OCI-LY3 (cell line): ENCODE results near the gene STOML2.

Experiments used
- H2AFZ ChIP-seq: fragments of 200-600, 300-600 bp; shearing (Covaris generic); 2 replicates; pipeline ENCODE4 v1.6.0; 2014; ENCODE audit warnings: antibody characterized with exemption, low read depth, low read length
- H3K27ac ChIP-seq: fragments of 200-600, 300-600 bp; sonication (generic); 2 replicates; pipeline ENCODE4 v1.5.1; 2014; ENCODE audit warnings: mild to moderate bottlenecking, low read length, moderate library complexity, mixed read lengths
- H3K27me3 ChIP-seq: fragments of 200-600, 300-600 bp; sonication (generic); 2 replicates; pipeline ENCODE4 v1.6.1; 2014; ENCODE audit warnings: low read depth, low read length, mixed read lengths
- H3K36me3 ChIP-seq: fragments of 200-600, 300-600 bp; sonication (generic); replicated peaks from 2 replicates; pipeline ENCODE3; 2014; ENCODE audit warnings: low read depth, low read length, mixed read lengths
- H3K4me1 ChIP-seq: fragments of 300-600, 200-600 bp; sonication (generic); 2 replicates; pipeline ENCODE4 v1.6.1; 2014; ENCODE audit warnings: low read length, mixed read lengths
- H3K4me2 ChIP-seq: fragments of 200-600, 300-600 bp; sonication (generic); 2 replicates; pipeline ENCODE4 v1.6.1; 2014; ENCODE audit warnings: low read length, mixed read lengths
- H3K4me3 ChIP-seq: fragments of 300-600, 200-600 bp; sonication (generic); 2 replicates; pipeline ENCODE4 v1.5.1; 2014; ENCODE audit warnings: antibody characterized with exemption, mild to moderate bottlenecking, low read length, moderate library complexity
- H3K79me2 ChIP-seq: fragments of 300-600, 200-600 bp; shearing (Covaris generic); 2 replicates; pipeline ENCODE4 v1.6.1; 2014; ENCODE audit warnings: mild to moderate bottlenecking, low read length, mixed read lengths
- H3K9ac ChIP-seq: fragments of 300-600, 200-600 bp; shearing (Covaris generic); 2 replicates; pipeline ENCODE4 v1.6.0; 2014; ENCODE audit warnings: mild to moderate bottlenecking, low read length, moderate library complexity
- H3K9me3 ChIP-seq: fragments of 200-600, 300-600 bp; shearing (Covaris generic); 2 replicates; pipeline ENCODE4 v1.6.1; 2014; ENCODE audit warnings: low read length, mixed read lengths; ENCODE audit not compliant: insufficient read depth
- H4K20me1 ChIP-seq: fragments of 200-600, 300-600 bp; sonication (generic); 2 replicates; pipeline ENCODE4 v1.6.1; 2016; ENCODE audit warnings: low read length, mixed read lengths; ENCODE audit not compliant: insufficient read depth
- EZH2phosphoT487 ChIP-seq: fragments of 200-600 bp; shearing (Covaris generic); IDR thresholded peaks from 2 replicates; pipeline ENCODE4 v1.6.1; 2018; ENCODE audit warnings: antibody characterized with exemption, mixed run types, low read depth
- TF ChIP-seq, protein P1 (sequence below): fragments of 200-600, 300-600 bp; sonication (generic); IDR thresholded peaks from 2 replicates; pipeline ENCODE4 v1.5.1; 2014; ENCODE audit warnings: antibody characterized with exemption, low read length, low read depth

STOML2 gene

DNA sequence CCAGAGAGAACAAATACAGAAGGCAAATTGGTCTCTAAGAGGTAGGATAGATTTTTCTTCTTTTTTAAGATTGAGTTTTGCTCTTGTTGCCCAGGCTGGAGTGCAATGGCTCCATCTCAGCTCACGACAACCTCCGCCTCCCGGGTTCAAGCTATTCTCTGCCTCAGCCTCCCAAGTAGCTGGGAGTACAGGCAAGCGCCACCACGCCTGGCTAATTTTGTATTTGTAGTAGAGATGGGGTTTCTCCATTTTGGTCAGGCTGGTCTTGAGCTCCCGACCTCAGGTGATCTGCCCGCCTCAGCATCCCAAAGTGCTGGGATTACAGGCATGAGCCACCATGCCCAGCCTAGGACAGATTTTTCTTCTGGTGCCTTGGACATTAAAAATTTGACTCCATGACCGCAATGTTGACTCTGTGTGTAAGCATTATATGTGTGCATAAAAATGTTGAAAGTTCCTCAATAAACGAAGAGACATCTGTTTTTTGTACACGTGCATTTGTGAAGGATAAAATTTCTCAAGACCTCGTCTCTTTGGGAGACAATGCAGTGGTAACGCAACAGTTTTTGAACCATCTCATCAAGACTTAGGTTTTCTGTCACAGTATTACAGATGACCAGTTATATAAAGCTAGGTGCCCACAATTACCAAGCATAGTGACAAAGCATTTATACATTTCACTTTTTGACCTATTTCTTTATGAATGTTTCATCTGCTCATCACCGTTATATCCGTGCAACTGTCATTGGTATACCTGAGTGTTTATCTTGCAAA lies 47.9 kb downstream of the STOML2 start:
- TF ChIP-seq EZH2phosphoT487: no peak
- TF ChIP-seq, protein P1, sequence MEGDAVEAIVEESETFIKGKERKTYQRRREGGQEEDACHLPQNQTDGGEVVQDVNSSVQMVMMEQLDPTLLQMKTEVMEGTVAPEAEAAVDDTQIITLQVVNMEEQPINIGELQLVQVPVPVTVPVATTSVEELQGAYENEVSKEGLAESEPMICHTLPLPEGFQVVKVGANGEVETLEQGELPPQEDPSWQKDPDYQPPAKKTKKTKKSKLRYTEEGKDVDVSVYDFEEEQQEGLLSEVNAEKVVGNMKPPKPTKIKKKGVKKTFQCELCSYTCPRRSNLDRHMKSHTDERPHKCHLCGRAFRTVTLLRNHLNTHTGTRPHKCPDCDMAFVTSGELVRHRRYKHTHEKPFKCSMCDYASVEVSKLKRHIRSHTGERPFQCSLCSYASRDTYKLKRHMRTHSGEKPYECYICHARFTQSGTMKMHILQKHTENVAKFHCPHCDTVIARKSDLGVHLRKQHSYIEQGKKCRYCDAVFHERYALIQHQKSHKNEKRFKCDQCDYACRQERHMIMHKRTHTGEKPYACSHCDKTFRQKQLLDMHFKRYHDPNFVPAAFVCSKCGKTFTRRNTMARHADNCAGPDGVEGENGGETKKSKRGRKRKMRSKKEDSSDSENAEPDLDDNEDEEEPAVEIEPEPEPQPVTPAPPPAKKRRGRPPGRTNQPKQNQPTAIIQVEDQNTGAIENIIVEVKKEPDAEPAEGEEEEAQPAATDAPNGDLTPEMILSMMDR: no peak
- no peak overlapping the region for H3K9ac ChIP-seq
- H3K9me3 ChIP-seq: no peaks in the 10 kb centered on the region
- no peak overlapping the region for H3K27ac ChIP-seq
- no peaks in the 10 kb centered on the region for H3K4me1 ChIP-seq
- no peak overlapping the region for H2AFZ ChIP-seq
- no peaks in the 10 kb centered on the region for H4K20me1 ChIP-seq
- no peaks in the 10 kb centered on the region for H3K79me2 ChIP-seq
- no peak overlapping the region for H3K4me3 ChIP-seq
- H3K27me3 ChIP-seq: no peaks in the 10 kb centered on the region
- peaks cover 66% of the 10 kb centered on the region for H3K36me3 ChIP-seq
- H3K4me2 ChIP-seq: no peak overlapping the region

DNA sequence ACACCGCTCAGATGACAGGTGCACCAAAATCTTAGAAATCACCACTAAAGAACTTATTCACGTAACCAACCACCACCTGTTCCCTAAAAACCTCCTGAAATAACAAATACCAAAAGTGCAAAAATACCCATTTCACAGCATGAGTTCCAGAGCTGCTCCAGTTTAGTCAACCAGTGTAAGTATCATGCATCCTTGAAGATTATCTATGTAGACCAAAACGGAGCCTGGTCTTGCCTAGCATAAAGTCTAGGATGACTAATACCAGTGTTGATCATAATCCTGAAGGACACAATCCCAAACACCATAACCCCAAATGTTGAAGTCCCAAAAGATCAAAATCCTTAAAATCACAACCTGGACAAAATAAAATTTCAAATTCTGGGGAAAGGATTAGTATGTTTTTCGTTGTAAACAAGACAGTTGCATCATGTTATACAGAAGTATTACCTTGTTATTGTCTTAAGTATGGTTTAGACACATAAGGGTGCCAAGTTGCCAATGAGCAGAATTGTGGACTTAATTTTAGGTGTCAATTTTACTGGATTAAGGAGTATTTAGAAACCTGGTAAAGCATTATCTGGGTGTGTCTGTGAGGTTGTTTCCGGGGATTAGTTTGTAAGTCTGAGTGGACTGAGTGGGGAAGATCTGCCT lies 48.6 kb downstream of the STOML2 start:
- H3K4me3 ChIP-seq: no peak overlapping the region
- H2AFZ ChIP-seq: no peak overlapping the region
- H3K4me2 ChIP-seq: no peak overlapping the region
- TF ChIP-seq EZH2phosphoT487: no peak
- TF ChIP-seq, protein P1: no peak
- H3K4me1 ChIP-seq: no peaks in the 10 kb centered on the region
- no peak overlapping the region for H3K27ac ChIP-seq
- H3K79me2 ChIP-seq: no peaks in the 10 kb centered on the region
- no peaks in the 10 kb centered on the region for H3K9me3 ChIP-seq
- H4K20me1 ChIP-seq: no peaks in the 10 kb centered on the region
- peaks cover 65% of the 10 kb centered on the region for H3K36me3 ChIP-seq
- no peaks in the 10 kb centered on the region for H3K27me3 ChIP-seq
- H3K9ac ChIP-seq: no peak overlapping the region

DNA sequence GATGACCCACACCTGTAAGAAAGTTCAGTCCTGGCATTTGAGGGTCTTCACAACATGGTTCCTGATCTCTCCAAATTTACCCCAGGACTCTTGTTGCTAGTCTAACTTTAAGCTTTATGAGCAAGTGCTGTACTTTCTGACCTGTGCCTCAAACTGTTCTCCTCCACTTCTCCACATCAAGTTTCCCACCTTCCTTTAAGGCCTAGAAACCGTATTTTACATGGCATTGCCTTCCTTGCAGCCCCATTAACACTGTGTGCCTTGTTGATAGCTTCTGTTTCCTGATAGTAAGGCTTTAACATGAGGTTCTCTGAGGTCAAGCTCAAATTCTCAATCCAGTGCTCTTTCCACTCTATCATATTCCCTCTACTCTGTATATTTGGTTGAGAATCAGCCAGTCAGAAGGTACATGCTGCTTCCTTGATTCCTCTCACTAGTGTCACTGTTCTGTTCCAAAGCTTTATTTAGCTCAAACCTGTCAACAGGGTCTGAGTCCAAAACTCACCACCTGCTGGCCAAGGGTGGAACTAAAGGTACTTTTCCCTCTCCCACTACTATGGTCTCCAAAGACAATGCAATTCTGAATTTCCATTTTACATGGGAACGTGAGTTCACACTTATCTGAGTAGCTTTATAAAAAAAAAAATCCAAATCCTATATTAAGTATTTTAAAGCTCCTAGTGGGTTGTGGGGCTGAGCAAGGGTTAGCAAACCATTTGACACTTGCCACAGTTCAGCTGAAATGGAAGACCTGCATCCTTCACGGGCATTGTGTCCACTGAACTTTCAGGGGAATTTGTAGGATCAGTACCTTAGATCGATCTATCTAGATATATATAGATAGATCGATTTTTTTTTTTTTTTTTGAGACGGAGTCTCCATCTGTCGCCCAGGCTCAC lies 51.6 kb downstream of the STOML2 start:
- Histone ChIP-seq H3K27me3 (no peaks in the 10 kb centered on the region), H3K4me2 (no peak overlapping the region)

More for the DNA sequence above, 51.6 kb downstream of the STOML2 start:
- TF ChIP-seq, protein P1: peak; percentile 71
- TF ChIP-seq EZH2phosphoT487: no peak
- Histone ChIP-seq H3K9ac (no peak overlapping the region), H3K36me3 (peaks cover 42% of the 10 kb centered on the region), H3K4me3 (no peak overlapping the region), H3K9me3 (no peaks in the 10 kb centered on the region), H3K79me2 (no peaks in the 10 kb centered on the region), H4K20me1 (no peaks in the 10 kb centered on the region), H3K4me1 (no peaks in the 10 kb centered on the region), H2AFZ (no peak overlapping the region), H3K27ac (no peak overlapping the region)
